GM21381 (cell line): ENCODE data around the gene APOO.

Experiments
- ATAC-seq: cut with Tn5 transposase; IDR thresholded peaks from one replicate; pipeline ENCODE4 v1.9.1; 2021; ENCODE audit warnings: mild to moderate bottlenecking, moderate library complexity; ENCODE audit not compliant: unreplicated experiment

APOO gene

DNA sequence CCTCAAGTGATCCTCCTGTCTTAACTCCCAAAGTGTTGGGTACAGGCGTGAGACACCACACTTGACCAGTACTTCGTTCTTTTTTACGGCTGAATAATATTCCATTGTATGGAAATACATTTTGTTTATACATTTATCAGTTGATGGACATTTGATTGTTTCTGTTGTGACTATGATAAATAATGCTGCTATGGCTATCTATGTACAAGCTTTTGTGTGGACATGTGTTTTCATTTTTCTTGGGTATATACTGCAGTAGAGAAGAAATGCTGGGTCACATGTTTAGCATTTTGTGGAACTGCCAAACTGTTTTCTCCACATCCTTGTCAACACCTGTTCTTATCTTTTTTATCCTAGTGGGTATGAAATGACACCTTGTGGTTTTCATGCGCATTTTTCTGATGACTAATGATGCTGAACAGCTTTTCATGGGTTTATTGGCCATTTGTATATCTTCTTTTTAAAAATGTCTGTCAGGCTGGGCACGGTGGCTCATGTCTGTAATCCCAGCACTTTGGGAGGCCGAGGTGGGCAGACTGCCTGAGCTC, 87.4 kb downstream of the APOO start:
- ATAC-seq: no peak

DNA sequence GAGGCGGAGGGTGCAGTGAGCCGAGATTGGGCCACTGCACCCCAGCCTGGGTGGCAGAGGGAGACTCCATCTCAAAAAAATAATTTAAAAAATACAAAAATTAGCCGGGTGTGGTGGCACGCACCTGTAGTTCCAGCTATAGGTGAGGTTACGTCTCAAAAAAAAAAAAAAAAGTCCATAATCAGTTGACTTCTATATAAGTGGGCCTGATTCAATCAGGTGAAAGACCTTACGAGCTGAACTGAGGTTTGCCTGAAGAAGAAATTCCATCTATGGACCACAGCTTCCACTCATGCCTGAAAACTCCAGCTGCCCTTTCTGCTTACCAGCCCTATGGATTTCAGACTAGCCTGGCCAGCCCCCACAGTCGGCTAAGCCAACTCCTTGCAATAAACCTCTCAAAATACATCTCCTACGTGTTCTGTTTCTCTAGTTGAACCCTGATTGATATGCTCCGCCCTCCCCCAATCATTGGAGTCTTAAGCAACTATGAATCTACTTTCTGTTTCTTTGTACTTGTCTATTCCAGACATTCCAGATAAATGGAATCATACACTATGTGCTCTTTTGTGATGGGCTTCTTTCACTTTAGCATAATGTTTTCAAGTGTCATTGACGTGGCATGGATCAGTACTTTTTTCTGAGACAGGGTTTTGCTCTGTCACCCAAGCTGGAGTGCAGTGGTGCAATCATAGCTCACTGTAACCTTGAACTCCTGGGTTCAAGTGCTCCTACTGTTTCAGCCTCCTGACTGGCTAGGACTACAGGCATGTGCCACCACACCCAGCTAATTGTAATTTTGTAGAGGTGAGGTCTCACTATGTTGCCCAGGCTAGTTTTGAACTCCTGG, 88.1 kb downstream of the APOO start:
- ATAC-seq: no peak

DNA sequence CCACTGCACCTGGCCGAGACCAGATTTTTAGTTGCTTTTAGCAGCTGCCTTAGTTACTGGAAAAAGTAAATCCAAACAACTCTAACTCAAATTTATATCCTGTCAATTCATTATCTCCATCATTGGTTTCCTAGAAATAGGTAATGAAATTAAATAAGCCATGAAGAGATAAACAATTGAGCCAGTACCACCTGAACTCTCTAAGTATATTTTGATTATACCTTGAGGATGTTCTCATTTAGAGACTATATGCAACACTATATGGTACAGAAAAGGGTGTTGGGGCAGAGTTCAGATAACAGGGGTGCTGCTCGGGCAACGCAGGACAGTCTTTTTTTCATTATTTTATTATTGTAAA, 89.8 kb downstream of the APOO start:
- no peak for ATAC-seq

DNA sequence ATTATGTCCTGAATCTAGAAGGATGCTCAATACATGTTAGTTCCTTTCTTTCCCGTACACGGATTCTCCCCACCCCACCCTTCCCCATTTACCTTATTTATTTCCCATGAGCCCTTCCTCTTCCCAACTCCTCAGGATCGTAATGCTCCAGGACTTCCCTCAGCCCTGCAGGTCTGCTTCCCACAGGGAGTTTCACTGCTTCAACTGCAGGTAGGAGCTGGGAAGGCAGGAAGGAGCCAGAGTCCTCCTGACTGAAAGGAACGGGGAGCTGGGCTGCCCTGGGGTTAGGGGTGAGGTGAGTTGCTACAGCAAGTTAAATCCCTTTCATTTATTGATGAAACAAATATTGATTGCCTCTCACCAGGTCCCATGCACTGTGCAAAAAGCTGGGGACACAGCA, 91.6 kb downstream of the APOO start:
- ATAC-seq: no peak

DNA sequence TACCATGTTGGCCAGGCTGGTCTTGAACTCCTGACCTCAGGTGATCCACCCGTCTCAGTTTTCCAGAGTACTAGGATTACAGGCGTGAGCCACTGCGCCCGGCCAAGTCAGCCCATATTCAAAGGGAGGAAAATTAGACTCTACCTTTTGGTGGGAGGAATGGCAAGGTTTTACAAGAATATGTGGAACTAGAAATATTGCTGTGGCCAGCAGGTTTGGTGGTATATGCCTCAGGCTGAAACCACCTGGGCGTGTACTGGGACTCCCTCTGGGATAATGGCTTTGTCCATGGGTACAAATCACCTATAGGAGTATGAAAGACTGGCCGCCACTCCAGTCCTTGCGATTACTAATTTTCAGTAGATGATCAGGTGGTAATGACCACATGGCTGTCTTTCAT, 92.4 kb downstream of the APOO start:
- no peak for ATAC-seq

DNA sequence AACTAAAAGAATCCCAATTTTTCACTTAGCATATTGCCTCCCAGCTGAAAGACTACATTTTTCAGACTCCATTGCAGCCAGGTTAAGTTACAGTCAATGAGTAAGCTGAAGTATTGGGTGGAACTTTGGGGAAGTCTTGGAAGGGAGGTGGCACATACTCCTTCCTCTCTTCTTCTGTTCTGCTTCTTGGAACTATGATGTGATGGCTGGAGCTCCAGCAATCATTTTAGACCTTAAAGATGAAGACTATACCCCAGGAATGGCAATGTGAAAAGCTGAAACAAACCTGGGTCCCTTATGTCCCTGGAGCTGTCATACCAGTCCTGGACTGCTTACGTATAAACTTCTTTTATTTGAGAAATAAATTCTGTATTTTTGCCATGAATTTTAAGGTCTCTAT, 93.9 kb downstream of the APOO start:
- ATAC-seq: no peak

DNA sequence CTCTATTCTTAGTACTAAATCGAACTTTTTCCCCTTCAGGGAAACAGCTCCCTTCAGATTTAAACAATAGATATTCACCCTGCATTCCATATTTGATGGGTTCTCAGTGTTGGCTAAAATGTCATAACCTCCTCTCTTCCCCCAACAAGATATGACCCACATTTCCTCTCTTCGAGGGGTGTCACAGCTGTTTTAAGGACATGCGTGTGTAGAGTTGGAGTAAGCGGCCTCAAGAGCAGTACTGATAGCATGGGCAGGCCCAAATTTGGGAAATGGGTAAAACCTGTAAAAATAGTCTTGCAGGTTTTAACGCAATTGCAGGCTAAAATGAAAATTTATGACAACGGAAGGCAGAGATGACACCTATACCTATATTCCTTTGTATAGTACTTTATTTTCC, 96.1 kb downstream of the APOO start:
- ATAC-seq: no peak

DNA sequence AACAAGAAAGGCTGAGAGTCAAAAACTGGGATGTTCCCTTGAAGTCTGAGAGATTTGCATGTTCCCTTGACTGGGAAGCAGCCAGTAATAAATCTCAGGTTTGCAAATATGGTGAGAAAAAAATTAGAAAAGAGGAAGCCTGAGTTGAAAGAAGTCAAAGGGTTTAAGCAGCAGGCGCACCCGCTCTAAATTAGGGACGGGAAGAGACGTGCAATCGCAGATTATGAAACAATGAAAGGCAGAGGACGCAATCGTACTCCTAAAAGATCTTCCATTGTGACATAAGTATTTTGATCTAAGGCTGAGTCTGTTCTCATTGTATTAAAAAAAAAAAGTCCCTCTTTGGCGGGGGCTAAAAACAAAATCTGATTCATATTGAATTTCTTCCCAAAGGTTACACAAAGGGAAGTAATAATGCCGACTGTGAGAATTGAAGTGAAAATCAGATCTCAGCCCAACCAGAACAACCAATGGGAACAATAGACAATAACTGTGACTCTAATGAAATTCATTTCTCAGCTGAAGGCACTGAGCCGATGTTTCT, 96.6 kb downstream of the APOO start:
- ATAC-seq: no peak

DNA sequence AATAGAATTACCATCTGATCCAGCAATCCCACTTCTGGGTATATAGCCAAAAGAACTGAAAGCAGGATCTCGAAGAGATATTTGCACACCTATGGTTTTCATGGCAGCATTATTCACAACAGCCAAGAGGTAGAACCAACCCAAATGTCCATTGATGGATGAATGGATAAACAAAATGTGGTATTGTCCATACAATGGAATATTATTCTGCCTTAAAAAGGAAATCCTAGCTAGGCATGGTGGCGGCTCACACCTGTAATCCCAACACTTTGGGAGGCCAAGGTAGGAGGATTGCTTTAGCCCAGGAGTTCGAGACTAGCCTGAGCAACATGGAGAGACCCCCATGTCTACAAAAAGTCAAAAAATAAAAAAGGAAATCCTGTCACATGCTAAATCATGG, 97.5 kb downstream of the APOO start:
- ATAC-seq: no peak

DNA sequence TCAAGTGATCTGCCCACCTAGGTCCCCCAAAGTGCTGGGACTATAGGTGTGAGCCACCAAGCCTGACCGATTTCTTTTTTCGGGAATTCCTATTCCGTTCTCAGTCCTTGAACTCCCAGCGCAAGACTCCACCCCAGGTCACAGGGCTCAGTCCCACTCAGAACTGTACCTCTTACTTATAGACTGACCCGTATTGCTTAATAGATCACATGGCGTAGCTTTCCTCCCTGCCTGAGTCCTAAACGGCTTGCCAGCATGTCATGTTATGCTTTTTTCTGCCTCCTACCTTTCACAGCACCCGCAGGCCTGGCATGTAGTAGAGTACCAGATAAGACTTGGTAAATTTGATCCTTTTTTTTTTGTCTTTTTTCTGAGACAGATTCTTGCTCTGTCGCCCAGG, 102.3 kb downstream of the APOO start:
- no peak for ATAC-seq

DNA sequence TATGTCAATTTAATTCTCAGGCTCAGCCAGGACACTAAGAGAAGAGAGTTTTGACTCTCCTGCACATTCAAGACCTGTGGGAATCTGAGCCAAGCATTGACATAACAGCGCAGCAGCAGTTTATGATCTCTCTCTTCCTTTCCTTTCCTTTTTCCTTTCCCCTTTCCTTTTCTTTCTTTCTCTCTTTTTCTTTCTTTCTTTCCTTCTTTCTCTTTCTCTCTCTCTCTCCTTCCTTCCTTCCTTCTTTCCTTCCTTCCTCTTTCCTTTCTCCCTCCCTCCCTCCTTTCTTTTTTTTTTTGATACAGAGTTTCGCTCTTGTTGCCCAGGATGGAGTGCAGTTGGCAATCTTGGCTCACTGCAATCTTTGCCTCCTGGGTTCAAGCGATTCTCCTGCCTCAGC, 103.2 kb downstream of the APOO start:
- ATAC-seq: no peak

DNA sequence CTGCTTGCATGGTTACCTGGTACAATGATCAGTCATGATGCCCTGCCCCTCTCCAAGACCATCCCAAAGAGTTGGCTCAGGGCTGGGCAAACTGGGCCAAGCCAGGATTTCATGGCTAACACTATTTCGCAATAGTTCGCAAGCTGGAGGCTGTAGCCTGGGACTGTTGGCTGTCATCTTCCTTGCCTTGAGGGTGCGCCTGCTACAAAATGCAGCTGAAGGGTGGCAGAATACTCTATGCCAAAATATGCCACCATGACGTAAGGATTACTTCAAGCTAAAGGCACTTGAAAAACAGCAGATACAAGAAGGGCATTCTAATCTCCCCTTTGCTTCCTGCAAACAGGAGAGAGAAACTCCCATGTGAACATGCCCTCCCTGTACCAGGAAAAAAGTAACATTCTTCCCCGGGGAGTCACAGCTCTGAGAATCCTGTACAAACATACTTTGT, 103.8 kb downstream of the APOO start:
- ATAC-seq: no peak

DNA sequence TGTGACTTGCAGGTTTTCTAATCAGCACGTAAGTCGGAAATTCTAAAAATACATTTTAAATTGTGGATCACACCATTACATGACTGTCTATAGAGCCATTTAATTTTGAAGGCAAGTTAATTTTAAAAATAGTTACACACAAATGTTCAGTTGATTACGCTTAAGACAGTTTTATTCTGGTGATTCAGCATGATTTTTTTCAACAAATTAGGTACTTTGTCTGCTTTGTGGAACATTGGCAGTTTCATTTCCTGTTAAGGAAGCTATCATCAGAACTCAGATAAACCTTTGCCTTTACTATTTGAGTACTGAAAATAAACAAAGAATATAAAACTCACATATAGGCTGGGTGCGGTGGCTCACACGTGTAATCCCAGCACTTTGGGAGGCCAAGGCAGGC, 105.3 kb downstream of the APOO start:
- no peak for ATAC-seq

DNA sequence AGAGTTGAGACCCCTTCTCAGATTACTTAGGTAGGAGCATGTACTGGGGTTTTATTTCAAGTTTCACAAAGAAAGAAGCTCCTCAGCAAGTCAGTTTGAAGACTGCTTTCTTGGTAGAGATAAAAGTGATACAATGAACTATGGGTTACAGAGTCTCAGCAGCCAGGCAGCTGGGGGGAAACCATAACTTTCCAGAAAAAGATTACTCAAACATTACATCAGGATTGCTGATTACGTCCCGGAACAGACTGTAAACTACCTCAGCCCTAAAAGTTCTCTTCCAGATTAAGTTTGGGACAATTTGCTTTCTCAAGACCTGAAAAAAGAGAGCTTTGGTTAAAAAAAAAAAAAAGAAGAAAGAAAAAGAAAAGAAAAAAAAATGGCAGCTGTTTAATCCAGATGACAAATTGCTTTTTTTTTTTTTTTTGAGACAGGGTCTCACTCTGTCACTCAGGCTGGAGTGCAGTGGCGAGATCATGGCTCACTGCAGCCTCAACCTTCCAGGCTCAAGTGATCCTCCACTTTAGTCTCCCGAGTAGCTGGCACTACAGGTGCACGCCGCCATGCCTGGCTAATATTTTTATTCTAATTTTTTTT, 108.2 kb downstream of the APOO start:
- no peak for ATAC-seq

DNA sequence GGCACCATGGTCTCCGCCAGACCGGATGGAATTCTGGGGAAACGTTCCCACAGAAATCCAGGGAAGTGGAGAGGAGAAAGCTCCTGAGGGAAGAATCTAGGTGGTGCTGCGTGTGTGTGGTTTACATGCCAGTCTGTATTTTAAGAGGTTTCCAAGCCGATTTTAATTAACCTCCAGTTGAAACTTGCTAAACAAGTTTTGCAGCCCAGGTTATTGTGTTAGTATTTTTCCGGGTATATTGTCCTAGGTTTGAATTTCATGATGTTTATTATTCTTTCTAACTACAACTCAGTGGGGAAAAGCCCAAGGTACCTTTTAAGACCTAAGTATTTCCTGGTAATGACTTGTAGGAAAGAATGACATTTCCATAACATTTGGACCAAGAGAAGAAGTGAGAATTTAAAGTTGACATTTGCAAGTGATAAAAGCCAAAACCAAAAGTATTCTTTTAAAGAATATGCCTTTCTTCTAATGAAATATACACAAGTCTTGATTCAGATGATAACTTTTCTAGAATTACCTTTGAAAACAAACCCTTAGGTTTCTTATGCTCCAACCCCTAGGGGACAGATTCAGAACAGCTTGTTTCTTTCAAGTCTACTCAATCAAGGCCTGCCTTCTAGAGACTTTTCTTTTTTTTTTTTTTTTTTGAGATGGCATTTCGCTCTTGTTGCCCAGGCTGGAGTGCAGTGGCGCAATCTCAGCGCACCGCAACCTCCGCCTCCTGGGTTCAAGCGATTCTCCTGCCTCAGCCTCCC, 110.2 kb downstream of the APOO start:
- no peak for ATAC-seq

DNA sequence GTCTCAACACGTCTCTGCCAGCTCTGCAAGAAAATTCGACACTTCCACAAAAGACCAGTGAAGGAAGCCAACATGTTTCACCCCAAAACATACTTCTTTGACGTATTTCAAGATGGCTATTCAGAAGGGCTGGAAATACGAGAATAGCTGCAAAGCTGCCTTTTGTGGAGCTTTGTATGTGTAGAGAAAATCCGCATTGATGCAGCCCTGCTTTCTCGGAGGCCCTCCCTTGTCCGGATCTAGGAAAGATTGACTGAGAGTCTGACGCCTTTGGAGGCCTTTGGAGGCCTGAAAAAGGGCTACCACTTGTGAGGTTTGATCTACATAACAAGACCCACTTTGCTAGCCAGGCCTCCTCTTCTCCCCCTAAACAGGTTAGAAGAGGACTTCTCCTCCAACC, 112.5 kb downstream of the APOO start:
- no peak for ATAC-seq

DNA sequence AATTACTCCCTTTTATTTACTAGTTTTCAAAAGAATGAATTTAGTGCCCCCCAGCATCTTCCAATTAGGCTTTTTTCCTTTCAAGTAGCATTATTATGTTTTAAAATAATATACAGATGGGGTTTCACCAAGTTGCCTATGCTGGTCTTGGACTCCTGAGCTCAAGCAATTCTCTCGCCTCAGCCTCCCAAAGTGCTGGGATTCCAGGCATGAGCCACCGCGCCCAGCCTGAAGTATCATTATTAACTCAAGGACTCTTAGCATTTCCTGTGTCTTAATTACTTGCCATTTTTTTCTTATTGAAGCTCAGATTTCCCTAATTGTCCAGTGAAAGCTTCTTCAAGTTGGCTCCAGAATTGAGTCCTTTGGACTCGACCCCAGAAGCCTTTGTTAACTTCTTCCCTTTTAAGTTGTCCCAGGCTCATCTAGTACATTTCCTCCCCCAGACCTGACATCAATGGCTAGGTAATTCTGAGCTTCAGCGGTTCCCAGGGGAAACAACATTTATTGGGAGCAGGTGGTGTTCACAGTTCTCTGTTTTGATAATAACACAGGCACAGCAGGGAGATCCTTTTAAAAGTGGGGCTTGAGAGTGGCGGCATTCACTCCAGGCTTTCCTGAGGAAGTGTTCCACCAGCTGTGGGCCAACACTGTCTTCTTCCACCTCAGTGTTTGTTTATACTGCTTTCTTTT, 114.7 kb downstream of the APOO start:
- no peak for ATAC-seq

DNA sequence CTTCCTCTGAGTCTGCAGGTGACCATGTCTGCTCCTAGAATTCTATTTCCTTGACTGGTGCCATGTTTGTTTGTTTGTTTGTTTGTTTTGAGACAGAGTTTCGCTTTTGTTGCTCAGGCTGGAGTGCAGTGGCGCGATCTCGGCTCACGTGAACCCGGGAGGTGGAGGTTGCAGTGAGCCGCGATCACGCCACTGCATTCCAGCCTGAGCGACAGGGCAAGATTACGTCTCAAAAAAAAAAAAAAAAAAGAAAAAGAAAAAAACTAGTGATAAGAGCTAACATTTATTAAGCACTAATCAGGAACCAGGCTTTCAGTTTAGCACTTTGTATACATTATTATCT, 117.6 kb downstream of the APOO start:
- no peak for ATAC-seq

DNA sequence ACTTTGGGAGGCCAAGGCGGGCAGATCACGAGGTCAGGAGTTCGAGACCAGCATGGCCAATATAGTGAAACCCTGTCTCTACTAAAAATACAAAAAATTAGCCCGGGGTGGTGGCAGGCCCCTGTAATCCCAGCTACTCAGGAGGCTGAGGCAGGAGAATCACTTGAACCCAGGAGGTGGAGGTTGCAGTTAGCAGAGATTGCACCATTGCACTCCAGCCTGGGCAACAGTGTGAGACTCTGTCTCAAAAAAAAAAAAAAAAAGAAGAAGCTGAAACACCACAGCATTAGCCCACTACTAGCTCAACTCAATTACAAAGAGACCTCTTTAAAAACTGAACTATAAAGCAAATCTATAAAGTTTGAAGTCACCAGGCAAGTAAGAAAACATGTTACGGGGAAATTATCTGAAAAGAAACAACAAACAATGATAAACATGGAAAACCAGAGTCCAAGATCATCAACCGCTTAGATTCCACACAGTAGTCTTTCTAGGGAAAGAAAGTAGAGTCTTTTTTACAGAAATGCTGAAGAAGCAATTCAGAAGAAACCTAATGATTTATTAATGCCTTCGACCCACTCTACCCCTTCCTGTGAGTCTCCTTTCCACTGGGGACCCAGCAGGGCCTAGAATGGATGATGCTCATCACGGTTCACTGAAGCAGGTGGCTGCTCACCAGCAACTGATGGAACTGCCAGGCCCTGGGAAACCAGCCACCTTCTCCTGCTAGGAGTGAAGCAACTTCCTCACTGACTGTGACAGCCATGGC, 118.2 kb downstream of the APOO start:
- no peak for ATAC-seq

DNA sequence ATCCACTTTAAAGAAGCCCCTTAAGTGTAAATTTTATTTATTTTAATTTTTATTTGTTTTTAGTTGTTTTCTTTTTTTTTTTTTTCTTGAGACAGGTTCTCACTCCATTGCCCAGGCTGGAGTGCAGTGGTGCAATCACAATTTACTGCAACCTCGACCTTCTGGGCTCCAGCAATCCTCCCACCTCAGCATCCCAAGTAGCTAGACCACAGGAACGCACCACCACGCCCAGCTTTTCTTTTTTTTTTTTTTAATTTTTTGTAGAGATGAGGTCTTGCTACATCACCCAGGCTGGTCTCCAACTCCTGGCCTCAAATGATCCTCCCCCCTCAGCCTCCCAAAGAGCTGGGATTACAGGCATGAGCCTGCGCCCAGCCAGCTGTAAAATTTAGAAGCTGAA, 118.8 kb downstream of the APOO start:
- no peak for ATAC-seq
